GM18873 (cell line): ENCODE data around the gene PPP6C.
"Not testable (repeated sequence)": the region's sequence is repeated elsewhere in the genome, so short reads cannot be mapped to it uniquely, and the experiment has no call there.

Experiments used
- ATAC-seq: cut with Tn5 transposase; IDR thresholded peaks from one replicate; pipeline ENCODE4 v1.9.1; 2021; ENCODE audit warnings: mild to moderate bottlenecking, moderate library complexity, moderate number of reproducible peaks; ENCODE audit not compliant: unreplicated experiment, low FRiP score

PPP6C gene

DNA sequence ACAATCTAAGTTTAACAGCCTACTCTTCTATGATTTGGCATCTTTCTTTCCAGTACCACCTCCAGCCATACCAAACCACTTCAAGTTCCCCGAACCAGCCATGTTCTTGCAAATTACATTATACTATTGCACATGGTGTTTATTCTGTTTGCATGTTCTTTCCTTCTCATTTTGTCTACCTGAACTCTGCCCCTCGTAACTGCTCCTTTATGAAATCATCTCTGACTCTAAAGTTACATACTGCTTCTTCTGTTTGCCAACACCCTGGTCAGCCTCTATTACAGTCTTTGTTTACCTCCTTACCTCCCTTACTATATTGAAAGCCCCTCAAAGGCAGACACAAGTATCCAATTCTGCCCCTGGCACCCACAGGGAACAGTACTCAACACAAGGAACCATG lies 6.0 kb downstream of the PPP6C start:
- ATAC-seq = no peak

DNA sequence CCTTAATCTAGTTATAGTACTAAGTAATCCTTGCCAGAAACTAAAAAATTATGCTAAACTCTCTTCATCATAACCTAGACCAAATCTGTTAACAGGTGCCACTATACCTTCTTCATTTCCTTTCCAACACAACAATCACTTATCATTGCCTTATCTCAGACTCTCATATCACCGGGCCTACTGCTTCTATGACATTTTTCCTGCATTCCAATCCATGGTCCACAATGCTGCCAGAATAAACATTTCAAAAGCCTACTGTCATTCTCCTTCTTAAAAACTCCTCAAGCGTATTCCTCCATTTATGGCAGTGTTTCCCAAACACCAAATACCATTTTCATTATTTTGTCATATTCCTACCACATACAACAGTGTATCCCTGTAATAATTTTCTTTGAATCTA lies 6.5 kb downstream of the PPP6C start:
- no peak for ATAC-seq

DNA sequence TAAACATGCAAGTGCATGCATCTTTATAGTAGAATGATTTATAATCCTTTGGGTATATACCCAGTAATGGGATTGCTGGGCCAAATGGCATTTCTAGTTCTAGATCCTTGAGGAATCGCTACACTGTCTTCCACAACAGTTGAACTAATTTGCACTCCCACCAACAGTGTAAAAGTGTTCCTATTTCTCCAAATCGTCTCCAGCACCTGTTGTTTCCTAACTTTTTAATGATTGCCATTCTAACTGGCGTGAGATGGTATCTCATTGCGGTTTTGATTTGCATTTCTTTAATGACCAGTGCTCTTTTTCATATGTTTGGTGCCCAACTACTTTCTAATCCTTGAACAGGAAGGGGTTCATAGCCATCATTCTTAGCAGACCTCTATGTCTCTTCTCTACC lies 7.8 kb downstream of the PPP6C start:
- ATAC-seq = not testable (repeated sequence)

DNA sequence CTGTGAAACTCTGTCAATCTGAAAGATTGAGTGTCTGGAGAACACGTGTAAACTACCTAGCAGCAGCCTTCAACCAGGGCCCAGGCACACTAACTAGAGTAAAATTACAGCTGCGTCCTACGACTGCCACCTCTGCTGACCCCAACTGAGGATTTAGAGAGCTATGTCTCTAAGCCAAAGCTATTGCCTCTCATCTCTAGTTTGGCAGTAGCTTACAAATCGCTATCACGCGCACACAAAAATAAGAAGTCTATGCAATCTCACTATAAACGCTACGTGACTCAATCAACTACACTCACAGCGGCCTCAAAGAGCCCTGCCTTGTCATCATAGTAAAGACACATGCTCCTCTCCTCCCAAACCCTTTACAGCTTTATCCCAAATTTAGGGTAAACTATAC lies 8.7 kb downstream of the PPP6C start:
- ATAC-seq = no peak

DNA sequence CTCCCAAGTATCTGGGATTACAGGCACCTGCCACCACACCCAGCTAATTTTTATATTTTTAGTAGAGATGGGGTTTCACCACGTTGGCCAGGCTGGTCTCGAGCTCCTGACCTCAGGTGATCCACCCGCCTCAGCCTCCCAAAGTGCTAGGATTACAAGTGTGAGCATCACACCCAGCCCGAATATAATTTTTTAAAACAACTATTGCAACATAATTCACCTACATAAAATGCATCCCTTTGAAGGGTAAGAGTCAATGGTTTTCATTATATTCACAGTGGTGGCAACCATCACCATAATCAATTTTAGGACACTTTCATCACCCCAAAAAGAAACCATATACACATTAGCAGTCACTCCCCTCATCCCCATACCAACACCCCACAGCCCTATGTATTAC lies 9.8 kb downstream of the PPP6C start:
- not testable (repeated sequence) for ATAC-seq

DNA sequence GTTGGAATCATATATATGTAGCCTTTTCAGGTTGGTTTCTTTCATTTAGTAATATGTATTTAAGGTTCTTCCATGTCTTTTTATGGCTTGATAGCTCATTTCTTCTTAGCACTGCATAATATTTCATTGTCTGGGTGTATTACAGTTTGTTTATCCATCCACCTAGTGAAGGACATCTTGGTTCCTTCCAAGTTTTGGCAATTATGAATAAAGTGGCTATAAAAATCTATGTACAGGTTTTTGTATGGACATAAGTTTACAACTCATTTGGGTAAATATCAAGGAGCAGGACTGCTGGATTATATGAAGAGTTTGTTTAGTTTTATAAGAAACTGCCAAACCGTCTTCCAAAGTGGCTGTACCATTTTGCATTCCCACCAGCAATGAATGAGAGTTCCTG lies 11.7 kb downstream of the PPP6C start:
- ATAC-seq = no peak

DNA sequence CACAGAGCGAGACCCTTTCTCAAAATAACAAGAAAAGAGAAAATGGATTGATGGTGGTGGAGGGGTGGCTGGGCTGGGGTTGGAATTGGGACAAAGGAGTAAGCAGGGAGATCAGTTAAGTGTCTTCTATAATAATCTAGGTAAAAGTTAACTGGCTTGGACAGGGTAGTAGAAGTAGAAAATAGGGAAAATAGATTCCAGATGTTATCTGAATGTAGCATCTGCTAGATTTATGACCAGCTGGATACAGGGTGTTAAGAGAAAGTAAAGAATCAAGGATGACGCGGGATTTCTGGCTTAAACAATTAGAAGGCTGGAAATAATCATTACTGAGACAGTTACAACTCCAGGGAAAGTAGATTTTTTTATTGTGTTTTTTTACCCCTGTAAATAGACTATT lies 13.0 kb downstream of the PPP6C start:
- no peak for ATAC-seq

DNA sequence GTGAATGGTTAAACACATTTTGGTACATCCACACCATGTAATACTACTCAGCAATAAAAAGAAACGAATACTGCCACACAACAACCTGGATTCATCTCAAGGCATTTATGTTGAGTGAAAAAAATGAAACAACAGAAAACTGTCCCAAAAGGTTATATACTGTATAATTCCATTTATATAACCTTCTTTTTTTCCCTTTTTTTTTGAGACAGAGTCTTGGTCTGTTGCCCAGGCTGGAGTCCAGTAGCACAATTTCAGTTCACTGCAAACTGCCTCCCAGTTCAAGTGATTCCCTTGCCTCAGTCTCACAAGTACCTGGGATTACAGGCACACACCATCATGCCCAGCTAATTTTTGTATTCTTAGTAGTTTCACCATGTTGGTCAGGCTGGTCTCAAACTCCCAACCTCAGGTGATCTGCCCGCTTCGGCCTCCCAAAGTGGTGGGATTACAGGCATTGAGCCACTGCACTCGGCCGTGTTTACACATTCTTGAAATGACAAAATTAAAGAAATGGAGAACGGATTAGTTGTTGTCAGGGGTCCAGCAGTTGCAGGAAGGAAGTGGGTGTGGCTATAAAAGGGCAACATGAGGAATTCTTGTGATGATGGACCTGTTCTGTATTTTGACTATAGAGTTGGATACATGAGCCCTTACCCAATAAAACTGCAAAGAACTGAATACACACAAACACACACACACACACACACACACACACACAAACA lies 17.4 kb downstream of the PPP6C start:
- ATAC-seq = no peak

DNA sequence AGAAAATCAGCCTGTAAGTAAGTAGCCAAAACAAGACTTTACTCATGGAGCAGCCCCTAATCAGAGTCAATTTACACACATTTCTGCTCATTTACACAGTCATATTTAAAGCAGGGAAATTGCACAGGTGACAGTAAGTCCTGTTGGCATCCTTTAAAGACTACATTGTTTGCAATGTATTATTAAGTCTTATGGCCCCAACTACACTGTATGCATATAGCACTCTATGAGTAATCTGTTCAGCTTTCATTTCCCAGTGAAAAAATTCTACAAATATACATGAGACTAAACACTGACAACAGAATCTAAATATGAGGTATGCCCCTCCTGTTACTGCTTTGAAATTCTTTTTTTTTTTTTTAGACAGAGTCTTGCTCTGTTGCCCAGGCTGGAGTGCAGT lies 19.7 kb downstream of the PPP6C start:
- ATAC-seq = no peak

DNA sequence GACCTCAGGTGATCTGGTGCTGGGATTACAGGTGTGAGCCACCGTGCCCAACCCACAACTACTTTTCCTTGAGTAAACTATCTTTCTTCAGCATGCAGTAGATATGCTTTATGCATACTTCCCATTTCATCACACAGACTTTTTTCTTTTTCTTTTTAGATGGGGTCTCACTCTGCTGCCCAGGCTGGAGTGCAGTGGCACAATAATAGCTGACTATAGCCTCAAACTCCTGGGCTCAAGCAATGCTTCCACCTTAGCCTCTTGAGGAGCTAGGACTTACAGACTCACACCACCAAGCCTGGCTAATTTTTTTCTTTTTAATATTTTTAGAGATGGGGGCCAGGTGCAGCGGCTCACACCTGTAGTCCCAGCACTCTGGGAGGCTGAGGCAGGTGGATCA lies 22.8 kb downstream of the PPP6C start:
- no peak for ATAC-seq

DNA sequence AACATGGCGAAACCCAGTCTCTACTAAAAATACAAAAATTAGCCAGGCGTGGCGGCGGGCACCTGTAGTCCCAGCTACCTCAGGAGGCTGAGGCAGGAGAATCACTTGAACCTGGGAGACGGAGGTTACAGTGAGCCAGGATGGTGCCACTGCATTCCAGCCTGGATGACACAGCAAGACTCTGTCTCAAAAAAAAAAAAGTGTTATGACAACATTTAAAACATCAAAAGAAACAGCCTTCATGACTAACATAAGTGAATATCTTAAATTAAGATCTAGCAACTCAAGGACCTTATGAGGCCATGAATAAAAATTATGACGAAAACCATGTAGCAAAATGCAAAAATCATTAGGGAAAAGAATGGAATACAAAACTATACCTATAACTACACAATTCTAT lies 26.7 kb downstream of the PPP6C start:
- not testable (repeated sequence) for ATAC-seq

DNA sequence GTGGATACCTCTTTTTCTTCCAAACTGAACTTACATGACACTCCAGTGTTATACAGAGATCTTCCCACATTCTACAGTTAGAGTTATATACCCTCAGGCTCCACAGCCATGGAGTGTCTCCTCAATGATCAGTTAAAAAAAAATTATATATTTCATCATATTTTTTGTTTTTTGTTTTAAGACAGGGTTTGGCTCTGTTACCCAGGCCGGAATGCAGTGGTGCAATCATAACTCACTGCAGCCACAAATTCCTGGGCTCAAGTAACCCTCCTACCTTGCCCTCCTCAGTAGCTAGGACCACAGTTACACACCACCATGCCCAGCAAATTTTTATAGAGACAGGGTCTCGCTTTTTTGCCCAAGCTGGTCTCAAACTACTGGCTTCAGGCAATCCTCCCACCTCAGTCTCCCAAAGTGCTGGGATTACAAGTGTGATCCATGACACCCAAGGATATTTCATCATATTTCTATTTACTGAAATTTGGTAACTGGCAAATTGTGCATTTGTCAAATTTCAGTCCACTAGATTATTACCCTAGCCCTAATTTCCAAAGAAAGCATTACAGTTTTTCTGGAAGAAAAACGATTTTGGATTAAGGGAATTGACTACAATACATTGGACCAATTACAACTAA lies 28.2 kb downstream of the PPP6C start:
- no peak for ATAC-seq

DNA sequence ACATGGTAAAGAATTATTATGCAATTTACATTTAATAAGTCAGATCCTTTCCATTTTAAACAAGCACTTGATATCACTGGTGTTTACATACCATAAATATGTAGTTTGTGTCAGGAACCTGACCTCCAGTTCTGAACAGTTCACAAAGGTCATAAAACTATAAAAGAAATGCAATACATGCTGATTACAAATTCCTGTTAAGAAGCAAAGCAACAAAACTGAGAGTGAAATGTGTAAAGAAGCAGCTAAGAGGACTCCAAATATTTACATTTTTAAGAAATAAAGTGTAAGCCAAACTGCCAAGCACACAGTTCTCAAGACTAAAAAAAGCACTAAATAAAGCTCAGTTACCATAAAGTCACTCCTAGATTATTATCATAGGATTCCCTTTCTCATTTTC lies 28.9 kb downstream of the PPP6C start:
- no peak for ATAC-seq

DNA sequence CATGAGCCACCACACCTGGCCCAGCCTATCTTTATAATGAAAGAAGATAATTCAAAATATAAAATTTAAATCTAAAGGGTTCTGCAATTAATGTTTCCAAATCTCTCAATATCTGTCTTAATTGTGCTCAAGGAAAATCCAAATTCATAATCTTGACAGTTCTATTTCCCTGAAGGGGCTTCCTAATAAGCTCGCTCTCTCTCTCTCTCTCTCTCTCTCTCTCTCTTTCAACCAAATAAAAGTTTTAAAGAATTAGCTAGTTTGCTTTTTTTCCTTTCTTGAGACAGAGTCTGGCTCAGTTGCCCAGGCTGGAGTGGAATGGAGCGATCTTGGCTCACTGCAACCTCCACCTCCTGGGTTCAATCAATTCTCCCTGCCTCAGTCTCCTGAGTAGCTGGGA lies 33.1 kb downstream of the PPP6C start:
- ATAC-seq = no peak

DNA sequence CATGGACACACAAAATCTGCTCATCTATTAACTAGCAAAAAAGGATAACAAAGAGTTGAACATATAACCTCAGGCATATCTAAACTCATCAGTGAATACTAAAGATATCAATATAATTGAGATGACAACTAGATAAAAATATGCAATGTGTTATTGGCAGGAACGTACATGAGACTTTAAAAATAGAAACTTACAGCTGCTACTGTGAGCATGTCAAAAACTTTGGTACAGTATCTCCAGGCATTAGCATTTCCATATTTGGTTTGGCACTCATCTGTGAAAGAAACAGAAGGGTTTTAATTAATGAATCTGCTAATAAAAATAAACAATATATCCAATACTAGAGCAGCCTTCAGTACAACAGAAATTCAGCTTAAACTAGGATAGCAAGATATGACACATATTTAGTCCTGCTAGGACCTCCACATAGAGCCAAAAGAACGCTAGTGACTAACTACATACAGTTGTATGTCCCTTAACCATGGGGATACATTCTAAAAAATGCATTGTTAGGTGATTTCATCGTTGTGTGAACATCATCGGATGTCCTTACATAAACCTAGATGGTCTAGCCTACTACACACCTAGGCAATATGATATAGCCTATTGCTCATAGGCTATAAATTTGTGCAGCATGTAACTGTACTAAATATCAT lies 35.8 kb downstream of the PPP6C start:
- no peak for ATAC-seq

DNA sequence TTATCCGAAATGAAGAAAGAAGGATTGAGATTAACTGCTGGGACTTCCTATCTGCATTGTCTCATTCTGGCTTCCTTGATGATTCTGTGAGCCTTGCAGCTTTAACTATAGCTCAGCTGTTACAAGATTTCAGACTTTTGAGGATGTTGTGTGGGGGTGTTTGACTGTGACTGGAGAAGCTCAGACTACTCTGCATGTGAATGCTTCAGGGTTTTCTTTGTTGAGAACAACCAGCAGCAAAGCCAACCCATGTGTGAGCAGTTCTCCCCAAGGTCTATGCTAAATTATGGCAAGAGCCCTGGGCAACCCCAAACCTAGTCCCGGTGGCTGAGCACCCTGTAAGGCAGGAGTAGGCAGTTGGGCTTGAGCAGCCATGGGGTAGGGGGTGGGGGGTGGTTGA lies 37.9 kb downstream of the PPP6C start:
- ATAC-seq = no peak

DNA sequence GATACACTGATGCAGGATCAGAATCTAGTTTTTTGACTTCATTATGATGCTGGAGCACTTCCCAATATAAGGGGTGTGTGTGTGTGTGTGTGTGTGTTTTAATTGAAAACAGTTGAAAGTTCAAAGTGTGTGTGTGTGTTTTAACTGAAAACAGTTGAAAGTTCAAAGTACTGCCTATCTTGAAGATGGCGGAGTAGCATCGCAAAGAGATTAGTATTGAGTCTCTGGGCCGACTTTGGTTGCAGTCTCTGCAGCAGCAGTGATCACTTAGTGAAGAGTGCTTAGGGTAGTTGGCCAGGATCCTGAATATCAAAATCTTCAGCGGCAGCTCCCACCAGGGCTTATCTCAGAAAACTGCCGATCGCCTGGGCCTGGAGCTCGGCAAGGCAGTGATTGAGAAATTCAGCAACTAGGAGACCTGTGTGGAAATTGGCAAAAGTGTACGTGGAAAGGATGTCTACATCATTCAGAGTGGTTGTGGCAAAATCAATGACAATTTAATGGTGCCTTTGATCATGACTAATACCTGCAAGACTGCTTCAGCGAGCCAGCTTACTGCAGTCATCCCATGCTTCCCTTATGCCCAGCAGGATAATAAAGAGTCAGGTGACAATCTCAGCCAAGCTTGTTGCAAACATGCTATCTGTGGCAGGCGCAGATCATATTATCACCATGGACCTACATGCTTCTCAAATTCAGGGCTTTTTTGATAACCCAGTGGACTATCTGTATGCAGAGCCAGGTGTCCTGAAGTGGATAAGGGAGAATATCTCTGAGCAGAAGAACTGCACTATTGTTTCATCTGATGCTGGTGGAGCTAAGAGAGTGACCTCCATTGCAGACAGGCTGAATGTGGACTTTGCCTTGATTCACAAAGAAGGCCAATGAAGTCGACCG lies 39.0 kb downstream of the PPP6C start:
- ATAC-seq = no peak

DNA sequence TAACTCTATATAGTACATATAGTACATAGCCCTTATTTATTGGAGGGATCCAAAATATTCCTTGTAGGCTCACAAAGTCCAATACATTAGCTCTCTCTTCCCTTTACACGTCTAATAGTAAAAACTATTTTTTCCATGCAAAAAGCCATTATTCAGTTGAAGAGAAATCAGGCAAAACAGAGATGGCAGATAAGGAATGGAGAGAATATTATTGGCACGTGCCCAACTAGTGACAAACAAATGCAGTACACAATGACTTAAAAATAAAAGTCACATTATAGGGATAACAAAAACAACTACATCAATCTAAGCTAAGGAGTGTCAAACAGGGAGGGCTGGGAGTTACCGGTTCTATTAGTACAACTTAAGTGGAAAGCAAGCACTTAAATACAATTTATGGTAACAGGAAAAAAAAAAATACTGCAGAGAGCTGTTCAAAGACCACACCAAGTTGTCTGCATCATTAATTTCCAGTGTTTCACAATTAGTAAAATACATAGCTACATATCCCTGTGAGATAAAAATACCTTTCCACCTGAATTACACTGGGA lies 42.1 kb downstream of the PPP6C start:
- ATAC-seq = no peak

DNA sequence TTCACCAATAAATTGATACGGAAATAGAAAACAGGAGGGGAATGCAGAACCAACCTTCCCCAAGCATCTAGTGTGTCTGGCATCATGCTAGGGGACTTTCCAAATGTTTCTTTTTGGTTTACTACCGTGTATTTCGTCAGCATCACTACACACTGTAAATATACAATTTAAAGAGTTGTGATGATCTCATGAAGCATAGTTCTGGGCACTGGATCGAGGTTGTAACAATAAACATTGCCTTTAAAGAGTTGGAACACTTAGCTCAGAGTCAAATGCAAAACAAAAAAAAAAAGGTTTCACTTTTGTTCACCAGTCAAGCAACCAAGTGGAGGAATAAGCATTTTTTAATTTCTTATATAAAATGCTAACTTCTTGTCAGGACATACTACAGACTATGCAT lies 43.4 kb downstream of the PPP6C start:
- no peak for ATAC-seq

DNA sequence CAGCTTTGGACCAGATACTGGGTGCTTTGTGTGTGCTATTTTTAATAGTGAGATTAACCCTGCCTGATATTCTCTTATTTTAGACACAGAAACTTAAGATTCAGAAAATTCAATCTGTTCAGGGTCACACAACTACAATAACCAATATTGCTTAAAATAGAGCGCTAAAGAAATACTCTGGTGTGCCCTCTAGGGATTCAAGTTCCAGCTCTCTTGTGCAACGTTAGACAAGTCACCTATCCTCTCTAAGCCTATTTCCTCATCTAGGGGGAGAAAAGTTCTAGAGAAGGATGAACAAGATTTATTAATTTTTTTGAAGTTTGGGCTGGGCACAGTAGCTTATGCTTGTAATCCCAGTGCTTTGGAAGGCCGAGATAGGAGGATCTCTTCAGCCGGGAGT lies 44.2 kb downstream of the PPP6C start:
- ATAC-seq = no peak
